ENCODE data around the gene GFAP. TPM values are rescaled to one million over a fixed set of nuclear protein-coding genes. Genes with fewer than 3 reads are reported as not detected.
A peak's percentile ranks its signal among the peaks of the same experiment; 100 is the strongest.

GFAP gene
- total and polyA plus RNA-seq, 3 experiments from 2014 or later = not detected

GRCh38 chr17:44905006-44906000, 10.0 kb downstream of the GFAP start:
- Mint-ChIP-seq H3K36me3 (no peaks in the 10 kb centered on the region), H3K27me3 (peaks cover 1 to 12% of the 10 kb centered on the region in 2 donors), H3K4me1 (peaks cover 0 to 2% (median 1%) of the 10 kb centered on the region in 3 donors), H3K9me3 (no peaks in the 10 kb centered on the region), H3K4me3 (no peak overlapping the region), H3K27ac (peak overlapping the region in 3 of 8 donors; percentile 0 to 78 (median 2))
- DNase-seq = no peak
- H3K4me3 ChIP-seq (ENCODE audit: low read length) = no peak overlapping the region
- POLR2A ChIA-PET = no interaction called here
- CTCF ChIA-PET = interaction anchor here (0.8 to 0.9 kb wide), 2 partner anchors 117 to 194 kb away, joined by 3 read pairs; no protein-coding TSS in a partner anchor
- H3K27me3 ChIP-seq (ENCODE audit: insufficient read depth, low read length, poor library complexity, severe bottlenecking) = no peaks in the 10 kb centered on the region
- no peaks in the 10 kb centered on the region for H3K9me3 ChIP-seq (ENCODE audit: low read length)
- H3K36me3 ChIP-seq (ENCODE audit: insufficient read depth, low read length) = no peaks in the 10 kb centered on the region
- H3K4me1 ChIP-seq (ENCODE audit: insufficient read depth, low read length) = no peaks in the 10 kb centered on the region
- no peak overlapping the region for H3K27ac ChIP-seq (ENCODE audit: low read depth, low read length)

- no peak overlapping the region for H3K4me3 Mint-ChIP-seq
- no peak overlapping the region for H3K4me3 ChIP-seq (ENCODE audit: low read length)
- no peaks in the 10 kb centered on the region for H3K9me3 ChIP-seq (ENCODE audit: low read length)
- peaks cover 5 to 12% of the 10 kb centered on the region in 2 donors for H3K27me3 Mint-ChIP-seq
- ChIA-PET POLR2A (no interaction called here), CTCF (interaction anchor here (0.8 to 0.9 kb wide), 2 partner anchors 118 to 195 kb away, joined by 3 read pairs; no protein-coding TSS in a partner anchor)
- peaks cover 0 to 4% (median 0%) of the 10 kb centered on the region in 3 donors for H3K36me3 Mint-ChIP-seq
- no peak for DNase-seq
- no peaks in the 10 kb centered on the region for H3K27me3 ChIP-seq (ENCODE audit: insufficient read depth, low read length, poor library complexity, severe bottlenecking)
- no peaks in the 10 kb centered on the region for H3K36me3 ChIP-seq (ENCODE audit: insufficient read depth, low read length)
- no peaks in the 10 kb centered on the region for H3K9me3 Mint-ChIP-seq
- H3K4me1 Mint-ChIP-seq = peaks cover 8 to 12% (median 9%) of the 10 kb centered on the region in 3 donors
- H3K27ac Mint-ChIP-seq = peak overlapping the region in 1 of 8 donors; percentile 60
- H3K4me1 ChIP-seq (ENCODE audit: insufficient read depth, low read length) = peaks cover 6% of the 10 kb centered on the region
- H3K27ac ChIP-seq (ENCODE audit: low read depth, low read length) = no peak overlapping the region
Observed at GRCh38 chr17:44904001-44904984, 11.0 kb downstream of the GFAP start.

GRCh38 chr17:44903012-44903685, 12.2 kb downstream of the GFAP start:
- H3K27ac ChIP-seq (ENCODE audit: low read depth, low read length) = no peak overlapping the region
- H3K27ac Mint-ChIP-seq = peak overlapping the region in 1 of 8 donors; percentile 60
- no peaks in the 10 kb centered on the region for H3K36me3 ChIP-seq (ENCODE audit: insufficient read depth, low read length)
- DNase-seq = no peak
- H3K4me3 Mint-ChIP-seq = peak overlapping the region in 1 of 7 donors; percentile 60
- H3K27me3 Mint-ChIP-seq = peaks cover 5 to 12% of the 10 kb centered on the region in 2 donors
- H3K4me3 ChIP-seq (ENCODE audit: low read length) = no peak overlapping the region
- peaks cover 12% of the 10 kb centered on the region for H3K4me1 ChIP-seq (ENCODE audit: insufficient read depth, low read length)
- H3K27me3 ChIP-seq (ENCODE audit: insufficient read depth, low read length, poor library complexity, severe bottlenecking) = no peaks in the 10 kb centered on the region
- no peaks in the 10 kb centered on the region for H3K9me3 Mint-ChIP-seq
- POLR2A ChIA-PET = interaction anchor here (1.4 kb wide), 1 partner anchor 1905 kb away, joined by 3 read pairs; the partner anchor contains the start of gene RPL27
- peaks cover 0 to 10% (median 1%) of the 10 kb centered on the region in 3 donors for H3K36me3 Mint-ChIP-seq
- peaks cover 17 to 22% (median 20%) of the 10 kb centered on the region in 3 donors for H3K4me1 Mint-ChIP-seq
- no peaks in the 10 kb centered on the region for H3K9me3 ChIP-seq (ENCODE audit: low read length)
- CTCF ChIA-PET = interaction anchor here (0.9 kb wide), 1 partner anchor 8 kb away, joined by 3 read pairs; no protein-coding TSS in a partner anchor

GRCh38 chr17:44902135-44902760, 13.1 kb downstream of the GFAP start:
- H3K27ac Mint-ChIP-seq = peak overlapping the region in 3 of 8 donors; percentile 44 to 100 (median 77)
- no peaks in the 10 kb centered on the region for H3K36me3 ChIP-seq (ENCODE audit: insufficient read depth, low read length)
- CTCF ChIA-PET = interaction anchor here (0.9 to 1.5 kb wide), 4 partner anchors 9 to 120 kb away, joined by 3 to 5 read pairs (median 3); no protein-coding TSS in a partner anchor
- H3K36me3 Mint-ChIP-seq = peaks cover 0 to 10% (median 1%) of the 10 kb centered on the region in 3 donors
- no peak overlapping the region for H3K27ac ChIP-seq (ENCODE audit: low read depth, low read length)
- no peaks in the 10 kb centered on the region for H3K9me3 Mint-ChIP-seq
- no peak overlapping the region for H3K4me3 ChIP-seq (ENCODE audit: low read length)
- no peaks in the 10 kb centered on the region for H3K9me3 ChIP-seq (ENCODE audit: low read length)
- POLR2A ChIA-PET = interaction anchor here (1.4 kb wide), 1 partner anchor 1904 kb away, joined by 3 read pairs; the partner anchor contains the start of gene RPL27
- peaks cover 17 to 23% (median 20%) of the 10 kb centered on the region in 3 donors for H3K4me1 Mint-ChIP-seq
- DNase-seq = no peak
- no peak overlapping the region for H3K4me3 Mint-ChIP-seq
- peaks cover 19% of the 10 kb centered on the region for H3K4me1 ChIP-seq (ENCODE audit: insufficient read depth, low read length)
- no peaks in the 10 kb centered on the region for H3K27me3 ChIP-seq (ENCODE audit: insufficient read depth, low read length, poor library complexity, severe bottlenecking)
- H3K27me3 Mint-ChIP-seq = peaks cover 4 to 12% of the 10 kb centered on the region in 2 donors

- POLR2A ChIA-PET = interaction anchor here (1.4 kb wide), 1 partner anchor 1904 kb away, joined by 3 read pairs; the partner anchor contains the start of gene RPL27
Observed at GRCh38 chr17:44901411-44901921, 13.8 kb downstream of the GFAP start.

GRCh38 chr17:44900894-44901293, 14.4 kb downstream of the GFAP start:
- no peak for DNase-seq
- Mint-ChIP-seq H3K4me1 (peaks cover 20 to 30% (median 24%) of the 10 kb centered on the region in 3 donors), H3K27ac (peak overlapping the region in 6 of 8 donors; percentile 12 to 100 (median 64)), H3K27me3 (peaks cover 4 to 8% of the 10 kb centered on the region in 2 donors), H3K4me3 (peak overlapping the region in 4 of 7 donors; percentile 6 to 96 (median 46)), H3K36me3 (peaks cover 0 to 15% (median 3%) of the 10 kb centered on the region in 3 donors), H3K9me3 (no peaks in the 10 kb centered on the region)
- Histone ChIP-seq H3K27ac (ENCODE audit: low read depth, low read length) (no peak overlapping the region), H3K36me3 (ENCODE audit: insufficient read depth, low read length) (no peaks in the 10 kb centered on the region), H3K4me1 (ENCODE audit: insufficient read depth, low read length) (peaks cover 21% of the 10 kb centered on the region), H3K4me3 (ENCODE audit: low read length) (no peak overlapping the region), H3K27me3 (ENCODE audit: insufficient read depth, low read length, poor library complexity, severe bottlenecking) (no peaks in the 10 kb centered on the region), H3K9me3 (ENCODE audit: low read length) (no peaks in the 10 kb centered on the region)
- ChIA-PET POLR2A (no interaction called here), CTCF (interaction anchor here (0.9 to 1.6 kb wide), 4 partner anchors 10 to 235 kb away, joined by 3 to 5 read pairs (median 3); partner anchors contain the start of gene ACBD4)

More at GRCh38 chr17:44901411-44901921, 13.8 kb downstream of the GFAP start:
- DNase-seq = no peak
- Mint-ChIP-seq H3K9me3 (no peaks in the 10 kb centered on the region), H3K4me1 (peaks cover 17 to 26% (median 20%) of the 10 kb centered on the region in 3 donors), H3K4me3 (peak overlapping the region in 1 of 7 donors; percentile 64), H3K36me3 (peaks cover 0 to 12% (median 1%) of the 10 kb centered on the region in 3 donors), H3K27me3 (peaks cover 4 to 12% of the 10 kb centered on the region in 2 donors), H3K27ac (peak overlapping the region in 4 of 8 donors; percentile 5 to 100 (median 40))
- peaks cover 21% of the 10 kb centered on the region for H3K4me1 ChIP-seq (ENCODE audit: insufficient read depth, low read length)
- H3K9me3 ChIP-seq (ENCODE audit: low read length) = no peaks in the 10 kb centered on the region
- no peaks in the 10 kb centered on the region for H3K36me3 ChIP-seq (ENCODE audit: insufficient read depth, low read length)
- no peak overlapping the region for H3K27ac ChIP-seq (ENCODE audit: low read depth, low read length)
- no peak overlapping the region for H3K4me3 ChIP-seq (ENCODE audit: low read length)
- CTCF ChIA-PET = interaction anchor here (0.9 to 1.6 kb wide), 4 partner anchors 9 to 234 kb away, joined by 3 to 5 read pairs (median 3); partner anchors contain the start of gene ACBD4
- no peaks in the 10 kb centered on the region for H3K27me3 ChIP-seq (ENCODE audit: insufficient read depth, low read length, poor library complexity, severe bottlenecking)
